Activated naive CD8-positive, alpha-beta T cell treated with anti-CD3 and anti-CD28 coated beads, Interleukin-2, amount 10 ng/mL, durations not matched to agents 7 days and 5 days (primary cell): Measurements from ENCODE around the gene TFDP2. TPM values are rescaled to one million over a fixed set of nuclear protein-coding genes. Genes with fewer than 3 reads are reported as not detected.
A peak's percentile ranks its signal among the peaks of the same experiment; 100 is the strongest.

Source experiments
- ATAC-seq: fragments of 150-1000 bp; cut with Tn5 transposase; one replicate; pipeline ENCODE4 v1.10.0; 2021; ENCODE audit warnings: low read depth, moderate library complexity
- POLR2A ChIA-PET: fragments of 350-600 bp; sonication (Branson Sonifier 250); formaldehyde crosslinking; loops from one replicate; lab custom pipeline; 2021; ENCODE audit warnings: antibody characterized with exemption; lab: Charles Lee
- DNase-seq: peaks from one replicate; pipeline ENCODE4 v3.0.0; 2021
- H3K27ac Mint-ChIP-seq: one replicate; pipeline ENCODE4 v1.8.0; 2022; ENCODE audit warnings: mild to moderate bottlenecking, mixed read lengths
- H3K27me3 Mint-ChIP-seq: one replicate; pipeline ENCODE4 v1.8.0; 2022; ENCODE audit warnings: mild to moderate bottlenecking, moderate library complexity, mixed read lengths
- H3K36me3 Mint-ChIP-seq: one replicate; pipeline ENCODE4 v1.8.0; 2021; ENCODE audit warnings: mild to moderate bottlenecking, mixed read lengths
- H3K4me1 Mint-ChIP-seq: one replicate; pipeline ENCODE4 v1.8.0; 2021; ENCODE audit warnings: mixed read lengths
- H3K4me3 Mint-ChIP-seq: one replicate; pipeline ENCODE4 v1.8.0; 2022; ENCODE audit warnings: mild to moderate bottlenecking, moderate library complexity, mixed read lengths
- H3K9me3 Mint-ChIP-seq: one replicate; pipeline ENCODE4 v1.8.0; 2021; ENCODE audit warnings: mixed read lengths
- total RNA-seq, 2 experiments: library from RNA; stranded (reverse); gene quantifications; one replicate each; pipeline ENCODE4 v1.2.3, GENCODE V29; 2021

TFDP2 gene
- total RNA-seq, 2 experiments from 2014 or later = 32.1 to 37.1 TPM

DNA sequence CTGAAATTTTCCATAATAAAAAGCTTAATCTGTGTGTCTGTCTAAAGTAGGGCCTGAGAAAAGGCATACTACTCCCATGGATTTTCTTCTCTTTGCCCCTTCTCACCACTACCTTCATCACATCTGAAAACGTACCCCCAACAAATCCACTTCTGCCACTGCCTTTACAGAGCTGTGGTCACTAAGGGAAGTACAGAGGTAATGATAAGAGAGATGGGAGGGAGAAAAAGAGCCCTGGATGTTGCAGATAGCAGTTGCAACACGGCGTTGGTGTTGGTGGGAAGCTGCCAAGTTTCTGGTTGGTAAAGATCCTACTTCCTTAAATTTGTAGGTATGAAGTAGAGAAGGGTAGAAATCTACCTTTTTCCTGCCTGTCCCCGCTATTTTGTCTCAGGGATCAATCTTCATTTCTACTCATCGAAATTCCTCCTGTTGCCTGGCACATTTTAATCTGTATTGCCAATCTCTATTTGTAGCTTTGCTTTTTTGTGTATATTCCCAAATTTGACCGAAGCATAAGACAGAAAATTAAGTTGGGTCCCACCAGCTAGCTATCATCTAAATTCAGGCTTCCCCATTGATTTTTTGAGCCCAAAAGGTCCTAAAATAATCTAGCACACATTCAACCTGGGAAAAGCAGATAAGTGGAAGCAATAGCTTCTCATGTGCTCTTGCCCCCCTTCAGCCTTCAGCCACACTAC, 102.9 kb downstream of the TFDP2 start:
- H3K36me3 Mint-ChIP-seq = peaks cover 3% of the 10 kb centered on the region
- H3K27me3 Mint-ChIP-seq = peaks cover 1% of the 10 kb centered on the region
- no peak overlapping the region for H3K4me3 Mint-ChIP-seq
- no peak for DNase-seq
- POLR2A ChIA-PET = no interaction called here
- H3K9me3 Mint-ChIP-seq = peaks cover 2% of the 10 kb centered on the region
- ATAC-seq = no peak
- H3K27ac Mint-ChIP-seq = no peak overlapping the region
- peaks cover 2% of the 10 kb centered on the region for H3K4me1 Mint-ChIP-seq

DNA sequence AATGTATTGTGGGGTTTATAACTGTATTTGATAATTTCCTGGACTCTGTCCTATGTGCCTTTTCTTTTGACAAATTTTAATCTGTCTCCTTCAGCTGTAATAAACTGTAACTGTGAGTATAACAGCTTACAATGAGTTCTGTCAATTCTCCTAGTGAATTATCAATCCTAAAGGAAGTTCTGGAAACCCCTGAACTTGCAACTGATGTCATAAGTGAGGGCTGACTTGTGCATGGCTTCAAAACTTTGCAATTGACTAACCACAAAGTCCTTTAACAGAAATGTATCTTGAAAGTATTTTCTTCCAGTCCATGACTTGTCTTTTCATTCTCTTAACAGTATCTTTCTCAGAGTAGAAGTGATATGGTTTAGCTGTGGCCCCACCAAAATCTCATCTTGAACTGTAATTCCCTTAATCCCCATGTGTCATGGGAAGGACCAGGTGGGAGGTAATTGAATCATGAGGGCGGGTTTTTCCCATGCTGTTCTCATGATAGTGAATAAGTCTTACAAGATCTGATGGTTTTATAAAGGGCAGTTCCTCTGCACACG, 108.3 kb downstream of the TFDP2 start:
- DNase-seq (no peak), ATAC-seq (no peak)
- peaks cover 2% of the 10 kb centered on the region for H3K9me3 Mint-ChIP-seq
- no peak overlapping the region for H3K27ac Mint-ChIP-seq
- POLR2A ChIA-PET = no interaction called here
- H3K4me3 Mint-ChIP-seq = no peak overlapping the region
- peaks cover 1% of the 10 kb centered on the region for H3K36me3 Mint-ChIP-seq
- no peaks in the 10 kb centered on the region for H3K4me1 Mint-ChIP-seq
- H3K27me3 Mint-ChIP-seq = no peaks in the 10 kb centered on the region

DNA sequence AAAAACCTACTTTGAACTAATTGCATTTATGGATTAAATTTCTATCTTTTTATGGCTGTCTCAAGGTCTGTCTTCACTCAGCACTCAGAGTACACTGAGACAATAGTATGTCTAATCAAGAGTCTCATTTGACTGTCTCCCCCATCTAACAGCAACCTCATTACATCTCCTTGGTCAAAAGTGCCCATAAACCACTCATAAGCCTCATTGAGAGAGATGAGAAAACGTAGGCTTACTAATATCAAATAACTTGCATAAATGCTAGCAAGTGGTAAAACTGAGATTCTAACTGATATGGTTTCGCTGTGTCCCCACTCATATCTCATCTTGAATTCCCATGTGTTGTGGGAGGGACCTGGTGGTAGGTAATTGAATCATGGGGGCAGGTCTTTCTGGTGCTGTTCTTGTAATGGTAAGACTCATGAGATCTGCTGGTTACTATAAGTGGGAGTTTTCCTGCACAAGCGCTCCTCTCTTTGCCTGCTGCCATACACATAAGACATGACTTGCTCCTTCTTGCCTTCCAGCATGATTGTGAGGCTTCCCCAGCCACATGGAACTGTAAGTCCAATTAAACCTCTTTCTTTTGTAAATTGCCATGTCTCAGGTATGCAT, 113.9 kb downstream of the TFDP2 start:
- Mint-ChIP-seq H3K9me3 (no peaks in the 10 kb centered on the region), H3K4me1 (no peaks in the 10 kb centered on the region), H3K4me3 (no peak overlapping the region), H3K27me3 (no peaks in the 10 kb centered on the region), H3K27ac (no peak overlapping the region), H3K36me3 (no peaks in the 10 kb centered on the region)
- DNase-seq (no peak), ATAC-seq (no peak)
- POLR2A ChIA-PET = no interaction called here

DNA sequence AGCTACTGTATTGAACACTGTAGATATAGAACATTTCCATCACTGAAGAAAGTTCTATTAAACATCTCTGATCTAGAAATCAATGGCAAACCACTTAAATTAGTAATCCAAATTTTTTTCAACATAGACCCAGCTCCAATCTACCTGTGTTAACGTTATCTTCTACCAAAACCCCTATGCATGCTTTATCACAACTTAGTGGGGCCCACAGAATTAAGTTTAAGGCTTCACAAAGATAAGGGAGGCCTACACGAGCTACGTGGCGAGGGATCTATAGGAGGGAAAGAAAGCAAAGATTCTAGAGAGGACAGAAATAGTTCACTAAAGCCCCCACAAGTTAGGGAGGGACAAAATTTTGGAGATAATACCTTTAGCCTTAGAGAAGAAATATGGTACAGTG, 116.1 kb downstream of the TFDP2 start:
- POLR2A ChIA-PET = interaction anchor here (0.6 kb wide), 1 partner anchor 158 kb away, joined by 3 read pairs; no protein-coding TSS in a partner anchor
- DNase-seq (no peak), ATAC-seq (no peak)
- Mint-ChIP-seq H3K27ac (no peak overlapping the region), H3K4me1 (peaks cover 3% of the 10 kb centered on the region), H3K36me3 (no peaks in the 10 kb centered on the region), H3K9me3 (no peaks in the 10 kb centered on the region), H3K4me3 (no peak overlapping the region), H3K27me3 (no peaks in the 10 kb centered on the region)

DNA sequence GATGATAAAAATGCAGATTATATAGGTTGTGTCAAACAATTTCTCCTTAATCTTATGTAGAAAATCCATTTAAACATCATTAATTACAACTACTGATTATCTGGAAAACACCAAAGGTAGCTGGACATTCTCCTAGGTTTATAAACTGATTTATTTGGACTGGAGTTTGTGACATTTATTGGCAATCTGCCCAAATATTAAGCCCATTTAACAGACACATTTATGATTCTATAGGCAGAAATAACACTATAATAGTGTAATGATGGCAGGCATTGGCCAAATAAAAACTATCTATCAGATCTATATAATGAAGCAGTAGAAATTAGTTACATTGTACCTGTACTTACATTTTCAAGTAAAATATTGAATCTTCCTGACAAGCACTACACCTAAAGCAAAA, 117.8 kb downstream of the TFDP2 start:
- POLR2A ChIA-PET = no interaction called here
- Mint-ChIP-seq H3K36me3 (peaks cover 2% of the 10 kb centered on the region), H3K9me3 (no peaks in the 10 kb centered on the region), H3K27ac (no peak overlapping the region), H3K4me3 (no peak overlapping the region), H3K4me1 (peaks cover 12% of the 10 kb centered on the region), H3K27me3 (no peaks in the 10 kb centered on the region)
- ATAC-seq (no peak), DNase-seq (no peak)

DNA sequence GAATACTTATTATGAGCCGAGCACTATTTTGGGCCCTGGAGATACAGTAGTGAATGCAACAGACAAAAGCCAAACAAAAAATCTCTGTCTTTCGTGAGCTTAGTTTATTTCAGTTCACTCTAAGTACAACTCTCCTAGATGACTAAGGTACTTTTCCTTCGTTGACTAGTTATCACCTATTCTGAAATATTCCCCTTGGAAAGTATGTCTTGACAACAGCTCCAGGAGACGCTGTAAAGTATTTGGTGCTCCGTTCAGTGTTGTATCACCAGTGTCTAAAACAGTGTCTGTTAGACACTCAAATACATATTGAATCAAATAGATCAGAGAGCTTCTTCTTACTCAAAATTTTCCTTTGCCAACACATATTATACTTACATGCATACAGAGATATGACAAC, 119.6 kb downstream of the TFDP2 start:
- POLR2A ChIA-PET = no interaction called here
- no peak overlapping the region for H3K4me3 Mint-ChIP-seq
- H3K27ac Mint-ChIP-seq = no peak overlapping the region
- ATAC-seq (no peak), DNase-seq (no peak)
- H3K27me3 Mint-ChIP-seq = no peaks in the 10 kb centered on the region
- peaks cover 12% of the 10 kb centered on the region for H3K4me1 Mint-ChIP-seq
- H3K9me3 Mint-ChIP-seq = no peaks in the 10 kb centered on the region
- peaks cover 2% of the 10 kb centered on the region for H3K36me3 Mint-ChIP-seq

DNA sequence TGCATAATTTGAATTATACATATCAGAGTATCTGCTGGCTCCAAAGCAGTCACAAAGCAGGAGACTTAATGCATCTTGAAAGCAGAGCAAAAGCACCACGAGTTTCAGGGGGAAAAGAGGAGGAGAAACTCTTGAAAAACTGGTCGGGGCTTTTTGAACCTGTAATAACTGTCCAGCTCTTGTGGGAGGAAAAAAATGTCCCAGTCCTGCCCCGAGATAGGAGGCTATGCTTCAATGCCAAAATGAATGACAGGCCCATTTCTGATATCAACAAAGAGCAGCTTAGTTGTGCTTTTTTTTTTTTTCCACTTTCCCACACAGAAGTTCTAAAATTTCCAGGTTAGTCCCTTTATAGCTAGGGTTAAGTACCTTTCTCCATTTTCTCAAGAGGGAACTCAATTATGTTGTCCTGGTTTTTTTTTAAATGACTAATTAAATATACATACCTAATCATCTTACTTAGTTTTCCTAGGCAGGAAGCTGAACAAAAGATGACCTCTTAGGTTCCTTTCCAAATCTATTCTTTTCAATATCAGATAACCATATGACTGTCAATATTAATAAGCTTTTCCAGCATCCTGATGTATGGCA, 120.2 kb downstream of the TFDP2 start:
- H3K4me1 Mint-ChIP-seq = peaks cover 12% of the 10 kb centered on the region
- no peak for DNase-seq
- no peak overlapping the region for H3K27ac Mint-ChIP-seq
- H3K9me3 Mint-ChIP-seq = no peaks in the 10 kb centered on the region
- H3K36me3 Mint-ChIP-seq = peaks cover 2% of the 10 kb centered on the region
- H3K27me3 Mint-ChIP-seq = no peaks in the 10 kb centered on the region
- no peak overlapping the region for H3K4me3 Mint-ChIP-seq
- POLR2A ChIA-PET = interaction anchor here (1.1 kb wide), 1 partner anchor 541 kb away, joined by 3 read pairs; no protein-coding TSS in a partner anchor
- ATAC-seq = no peak

DNA sequence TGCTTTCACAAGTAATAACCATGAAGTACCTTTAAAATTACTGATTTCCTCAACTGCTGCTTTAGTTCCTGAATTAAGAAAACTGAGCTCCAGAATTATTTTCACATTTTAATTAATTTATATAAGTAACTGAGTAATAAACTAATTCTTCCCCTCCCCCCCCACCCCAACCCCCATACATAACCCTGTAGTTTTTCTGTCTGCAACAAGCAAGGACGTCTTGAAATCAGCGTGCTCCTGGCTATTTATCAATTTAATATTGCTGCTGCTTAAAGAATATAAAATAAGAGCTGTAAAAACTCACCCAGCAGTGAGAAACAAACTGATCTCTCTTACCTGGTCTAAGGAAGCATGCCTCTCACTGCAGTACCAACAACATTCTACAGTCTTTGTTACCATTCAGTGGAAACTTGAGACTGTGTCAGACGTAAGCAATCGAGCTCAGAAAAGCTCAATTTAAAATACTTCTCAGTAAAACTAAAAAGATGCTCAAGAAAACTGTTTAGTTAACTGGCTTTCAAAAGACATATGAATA, 121.0 kb downstream of the TFDP2 start:
- H3K36me3 Mint-ChIP-seq = peaks cover 2% of the 10 kb centered on the region
- peak overlapping the region; percentile 70 for H3K27ac Mint-ChIP-seq
- H3K4me3 Mint-ChIP-seq = peak overlapping the region; percentile 94
- H3K27me3 Mint-ChIP-seq = no peaks in the 10 kb centered on the region
- DNase-seq (no peak), ATAC-seq (peak; percentile 88)
- H3K4me1 Mint-ChIP-seq = peaks cover 12% of the 10 kb centered on the region
- H3K9me3 Mint-ChIP-seq = no peaks in the 10 kb centered on the region
- POLR2A ChIA-PET = interaction anchor here (1.1 kb wide), 1 partner anchor 541 kb away, joined by 3 read pairs; no protein-coding TSS in a partner anchor

DNA sequence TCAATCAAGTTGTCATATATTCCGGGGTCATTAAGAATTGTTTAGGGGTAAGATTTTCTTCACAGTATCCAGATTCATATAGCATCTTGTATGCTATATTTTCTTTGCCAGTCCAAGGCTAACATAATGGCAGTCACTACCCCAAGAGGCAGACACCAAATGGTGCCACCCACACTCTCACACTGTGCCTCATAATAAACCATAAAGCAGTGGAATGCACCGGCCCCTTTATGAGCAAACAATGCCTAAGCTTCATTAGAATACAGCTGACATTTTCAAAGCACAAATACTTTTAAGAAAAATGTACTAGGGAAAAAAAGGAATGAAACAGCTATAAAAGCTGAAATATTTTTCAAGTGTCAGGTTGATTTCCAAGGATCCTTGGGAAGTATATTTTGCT, 121.6 kb downstream of the TFDP2 start:
- H3K4me3 Mint-ChIP-seq = peak overlapping the region; percentile 86
- H3K9me3 Mint-ChIP-seq = no peaks in the 10 kb centered on the region
- ATAC-seq (peak; percentile 81), DNase-seq (no peak)
- POLR2A ChIA-PET = no interaction called here
- peak overlapping the region; percentile 68 for H3K27ac Mint-ChIP-seq
- H3K4me1 Mint-ChIP-seq = peaks cover 12% of the 10 kb centered on the region
- H3K27me3 Mint-ChIP-seq = no peaks in the 10 kb centered on the region
- H3K36me3 Mint-ChIP-seq = peaks cover 2% of the 10 kb centered on the region

DNA sequence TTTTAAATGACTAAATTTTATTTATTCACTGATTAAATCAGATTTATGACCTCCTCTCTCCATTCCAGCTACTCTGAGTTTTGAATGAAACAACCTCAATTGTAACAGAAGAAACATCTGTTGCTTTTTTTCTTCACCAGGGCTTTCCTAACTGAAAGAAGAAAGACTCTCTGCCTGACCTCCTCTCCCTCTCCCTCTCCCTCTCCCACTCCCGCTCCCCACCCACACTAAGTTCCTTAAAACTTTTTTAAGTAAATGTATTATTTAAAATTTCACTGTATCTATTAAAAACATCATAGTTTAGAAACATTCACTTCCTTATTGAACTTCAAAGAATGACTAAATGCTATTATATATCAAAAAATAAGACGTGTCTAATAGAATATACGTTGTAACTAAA, 122.0 kb downstream of the TFDP2 start:
- Mint-ChIP-seq H3K4me1 (peaks cover 14% of the 10 kb centered on the region), H3K9me3 (no peaks in the 10 kb centered on the region), H3K4me3 (peak overlapping the region; percentile 86), H3K36me3 (peaks cover 2% of the 10 kb centered on the region), H3K27me3 (no peaks in the 10 kb centered on the region), H3K27ac (peak overlapping the region; percentile 68)
- ATAC-seq (no peak), DNase-seq (no peak)
- POLR2A ChIA-PET = no interaction called here

DNA sequence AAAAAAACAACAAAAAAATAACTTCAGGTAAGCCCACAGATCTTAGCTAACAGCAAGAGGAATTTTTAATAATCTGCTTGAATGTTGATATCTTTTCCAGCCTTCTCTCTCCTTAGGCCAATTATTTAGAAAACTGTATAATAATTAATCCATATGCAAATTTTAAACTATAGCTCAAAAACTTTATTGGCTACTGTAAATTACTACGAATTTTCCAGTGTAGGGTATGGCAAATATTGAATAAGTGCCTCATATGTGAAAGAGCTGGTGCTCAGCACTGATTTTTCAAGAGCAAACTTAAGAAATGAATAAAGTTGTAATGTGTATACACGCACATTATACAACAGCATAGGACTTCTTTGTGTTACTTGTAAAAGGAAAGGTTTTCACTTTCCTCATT, 123.0 kb downstream of the TFDP2 start:
- no peak for DNase-seq
- no peaks in the 10 kb centered on the region for H3K27me3 Mint-ChIP-seq
- no peak overlapping the region for H3K27ac Mint-ChIP-seq
- ATAC-seq = no peak
- no peak overlapping the region for H3K4me3 Mint-ChIP-seq
- peaks cover 2% of the 10 kb centered on the region for H3K36me3 Mint-ChIP-seq
- POLR2A ChIA-PET = no interaction called here
- H3K4me1 Mint-ChIP-seq = peaks cover 16% of the 10 kb centered on the region
- H3K9me3 Mint-ChIP-seq = no peaks in the 10 kb centered on the region

DNA sequence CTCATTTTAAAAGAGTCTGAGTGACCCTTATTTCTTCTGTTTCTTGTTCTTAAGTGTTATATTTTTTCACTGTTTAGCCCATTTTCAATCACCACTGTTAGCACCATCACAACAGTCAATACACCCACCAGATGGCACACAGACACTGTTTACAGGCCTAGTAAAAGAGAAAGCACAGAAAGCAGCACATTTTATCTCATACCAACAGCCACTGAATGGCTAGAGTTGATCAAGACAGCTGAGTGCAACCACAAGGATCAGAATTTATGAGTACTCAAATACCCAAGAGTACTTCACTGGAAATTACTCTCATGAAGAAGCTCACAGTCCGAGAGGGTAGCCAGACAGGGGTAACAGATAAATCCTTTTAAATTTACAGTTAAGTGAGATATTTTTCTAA, 127.0 kb downstream of the TFDP2 start:
- H3K4me1 Mint-ChIP-seq = peaks cover 18% of the 10 kb centered on the region
- H3K27me3 Mint-ChIP-seq = no peaks in the 10 kb centered on the region
- H3K9me3 Mint-ChIP-seq = no peaks in the 10 kb centered on the region
- H3K36me3 Mint-ChIP-seq = peaks cover 2% of the 10 kb centered on the region
- ATAC-seq = peak; percentile 67
- H3K27ac Mint-ChIP-seq = no peak overlapping the region
- POLR2A ChIA-PET = no interaction called here
- DNase-seq = no peak
- no peak overlapping the region for H3K4me3 Mint-ChIP-seq

DNA sequence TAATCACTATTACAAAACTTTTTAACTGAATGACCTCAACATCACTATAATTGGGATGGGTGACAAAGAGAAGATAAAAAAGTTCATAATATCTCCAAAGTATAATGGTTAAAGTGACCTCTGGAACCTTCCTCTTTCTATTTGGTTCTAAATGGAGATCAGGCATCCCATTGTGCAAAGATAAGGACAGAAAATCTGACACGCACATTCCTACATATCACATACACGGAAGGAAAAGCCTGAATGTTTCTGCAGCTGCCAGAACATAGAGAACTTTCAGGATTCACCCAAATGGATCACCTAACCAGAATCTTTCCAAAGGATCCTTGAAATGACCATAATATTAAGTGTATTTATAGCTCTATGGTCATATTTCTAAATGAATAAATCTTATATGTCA, 128.2 kb downstream of the TFDP2 start:
- no peak overlapping the region for H3K27ac Mint-ChIP-seq
- POLR2A ChIA-PET = interaction anchor here (0.9 kb wide), 1 partner anchor 31 kb away, joined by 3 read pairs; no protein-coding TSS in a partner anchor

More for the DNA sequence above, 128.2 kb downstream of the TFDP2 start:
- ATAC-seq (no peak), DNase-seq (no peak)
- no peaks in the 10 kb centered on the region for H3K9me3 Mint-ChIP-seq
- no peaks in the 10 kb centered on the region for H3K36me3 Mint-ChIP-seq
- H3K27me3 Mint-ChIP-seq = no peaks in the 10 kb centered on the region
- peaks cover 13% of the 10 kb centered on the region for H3K4me1 Mint-ChIP-seq
- H3K4me3 Mint-ChIP-seq = no peak overlapping the region
